ENCODE data around the gene FRMD7.
A peak's percentile ranks its signal among the peaks of the same experiment; 100 is the strongest.
"Not testable (repeated sequence)": the region's sequence is repeated elsewhere in the genome, so short reads cannot be mapped to it uniquely, and the experiment has no call there.

The FRMD7 gene

GRCh38 chrX:132058975-132059374, 68.8 kb downstream of the FRMD7 start (continued):
- TF ChIP-seq ZNF26 (tag by site-specific recombination; IDR thresholded peaks at IDR 0.05) (no peak), ZNF501 (tag by site-specific recombination; IDR thresholded peaks at IDR 0.05) (no peak), ZNF214 (tag by site-specific recombination; IDR thresholded peaks at IDR 0.05; ENCODE audit: borderline replicate concordance) (no peak), KLF8 (tag by site-specific recombination; IDR thresholded peaks at IDR 0.05) (no peak), FEZF1 (tag by site-specific recombination; IDR thresholded peaks at IDR 0.05) (no peak), ZNF514 (tag by site-specific recombination; IDR thresholded peaks at IDR 0.05) (no peak), KLF16 (tag by site-specific recombination; IDR thresholded peaks at IDR 0.05) (no peak), ZNF311 (tag by site-specific recombination; IDR thresholded peaks at IDR 0.05; ENCODE audit: borderline replicate concordance) (no peak), ZSCAN4 (tag by site-specific recombination; IDR thresholded peaks at IDR 0.05) (no peak)

- H3K4me1 ChIP-seq (ENCODE audit: control insufficient read depth, insufficient read depth, low read length), result no peaks in the 10 kb centered on the region
- ChIA-PET POLR2A (no interaction called here), CTCF (interaction anchor here (0.6 to 0.7 kb wide), 3 partner anchors 10 to 671 kb away, joined by 3 to 4 read pairs (median 4); no protein-coding TSS in a partner anchor)
- H3K9me3 ChIP-seq (ENCODE audit: control insufficient read depth, insufficient read depth, low read depth, low read length), result no peaks in the 10 kb centered on the region
- TF ChIP-seq ZNF37A (tag by site-specific recombination; IDR thresholded peaks at IDR 0.05) (no peak), ZSCAN4 (tag by site-specific recombination; IDR thresholded peaks at IDR 0.05) (peak; percentile 93)
- H3K27ac ChIP-seq (ENCODE audit: extremely low read depth, low read depth, low read length), result no peak overlapping the region
- H3K36me3 ChIP-seq (ENCODE audit: control insufficient read depth in 2 of 2, insufficient read depth in 1 of 2, low read length in 2 of 2), result peaks cover 2 to 14% of the 10 kb centered on the region in 2 experiments
- H3K4me3 ChIP-seq (ENCODE audit: low read depth, low read length), result no peak overlapping the region
Measured at GRCh38 chrX:132058050-132058449, 69.8 kb downstream of the FRMD7 start.

GRCh38 chrX:132051778-132052177, 76.0 kb downstream of the FRMD7 start:
- TF ChIP-seq ZNF146 (tag by site-specific recombination; IDR thresholded peaks at IDR 0.05), result peak; percentile 93
- H3K36me3 ChIP-seq (ENCODE audit: control insufficient read depth in 2 of 2, insufficient read depth in 1 of 2, low read length in 2 of 2), result peaks cover 0 to 11% of the 10 kb centered on the region in 2 experiments; a peak in 1 of 3 replicates
- H3K9me3 ChIP-seq (ENCODE audit: control insufficient read depth, insufficient read depth, low read depth, low read length); POLR2A ChIA-PET; H3K4me3 ChIP-seq (ENCODE audit: low read depth, low read length); H3K4me1 ChIP-seq (ENCODE audit: control insufficient read depth, insufficient read depth, low read length); H3K27ac ChIP-seq (ENCODE audit: extremely low read depth, low read depth, low read length): not testable (repeated sequence)
- CTCF ChIA-PET, result interaction anchor here (0.7 kb wide), 1 partner anchor 10 kb away, joined by 3 read pairs; no protein-coding TSS in a partner anchor

GRCh38 chrX:132046533-132046932, 81.3 kb downstream of the FRMD7 start:
- H3K27ac ChIP-seq (ENCODE audit: extremely low read depth, low read depth, low read length), result no peak overlapping the region
- no peaks in the 10 kb centered on the region for H3K36me3 ChIP-seq (ENCODE audit: control insufficient read depth in 2 of 2, insufficient read depth in 1 of 2, low read length in 2 of 2)
- no peaks in the 10 kb centered on the region for H3K9me3 ChIP-seq (ENCODE audit: control insufficient read depth, insufficient read depth, low read depth, low read length)
- ChIA-PET POLR2A (no interaction called here), CTCF (interaction anchor here (0.7 to 1.1 kb wide), 4 partner anchors 25 to 205 kb away, joined by 3 to 8 read pairs (median 4); no protein-coding TSS in a partner anchor)
- no peak overlapping the region for H3K4me3 ChIP-seq (ENCODE audit: low read depth, low read length)
- peaks cover 5% of the 10 kb centered on the region; the same call in 1 of the 2 replicates for H3K4me1 ChIP-seq (ENCODE audit: control insufficient read depth, insufficient read depth, low read length)
- TF ChIP-seq ZNF529 (tag by site-specific recombination; IDR thresholded peaks at IDR 0.05; ENCODE audit: insufficient replicate concordance) (no peak), ZNF558 (tag by site-specific recombination; IDR thresholded peaks at IDR 0.05) (no peak), ZFP37 (tag by site-specific recombination; IDR thresholded peaks at IDR 0.05) (no peak), ZNF248 (tag by site-specific recombination; IDR thresholded peaks at IDR 0.05) (no peak), ZNF19 (tag by site-specific recombination; IDR thresholded peaks at IDR 0.05; ENCODE audit: low read depth) (no peak), ZNF704 (tag by site-specific recombination; IDR thresholded peaks at IDR 0.05) (no peak), ZXDB (tag by site-specific recombination; IDR thresholded peaks at IDR 0.05) (no peak), OVOL3 (tag by site-specific recombination; IDR thresholded peaks at IDR 0.05) (no peak), ZBTB48 (tag by site-specific recombination; IDR thresholded peaks at IDR 0.05) (no peak), GLIS1 (tag by site-specific recombination; IDR thresholded peaks at IDR 0.05) (no peak), ZNF513 (tag by site-specific recombination; IDR thresholded peaks at IDR 0.05) (no peak), MYNN (tag by site-specific recombination; IDR thresholded peaks at IDR 0.05; ENCODE audit: borderline replicate concordance) (no peak), ZNF488 (tag by site-specific recombination; IDR thresholded peaks at IDR 0.05) (no peak)
